Measurements from ENCODE around the gene TSPAN9.

TSPAN9 gene

GRCh38 chr12:3204143-3204542, 127.0 kb downstream of the TSPAN9 start:
- Histone ChIP-seq H3K9me3 (ENCODE audit: control insufficient read depth, insufficient read depth, low read length) (no peaks in the 10 kb centered on the region), H3K36me3 (ENCODE audit: control insufficient read depth, low read length) (no peaks in the 10 kb centered on the region), H3K27me3 (ENCODE audit: control insufficient read depth, low read length) (peaks cover 24% of the 10 kb centered on the region), H3K9me2 (replicated peaks; ENCODE audit: control insufficient read depth, low read length) (no peaks in the 10 kb centered on the region), H3K27ac (ENCODE audit: low read depth, low read length) (no peak overlapping the region), H3K4me1 (ENCODE audit: control insufficient read depth, low read length) (no peaks in the 10 kb centered on the region), H3K79me2 (ENCODE audit: control insufficient read depth, low read length) (no peaks in the 10 kb centered on the region), H4K20me1 (ENCODE audit: control insufficient read depth, insufficient read depth, low read depth, low read length) (no peaks in the 10 kb centered on the region; the same call in 1 of the 2 replicates), H3F3A (ENCODE audit: control insufficient read depth, insufficient read depth) (no peaks in the 10 kb centered on the region), H3K4me3 (ENCODE audit: low read length) (no peak overlapping the region), H3K4me2 (ENCODE audit: low read length) (no peak overlapping the region)
- TF ChIP-seq CTCF (IDR thresholded peaks at IDR 0.05; ENCODE audit: low read depth, low read length, poor library complexity, severe bottlenecking) (no peak), EZH2phosphoT487 (IDR thresholded peaks at IDR 0.05; ENCODE audit: borderline replicate concordance, low read length) (no peak)

DNA sequence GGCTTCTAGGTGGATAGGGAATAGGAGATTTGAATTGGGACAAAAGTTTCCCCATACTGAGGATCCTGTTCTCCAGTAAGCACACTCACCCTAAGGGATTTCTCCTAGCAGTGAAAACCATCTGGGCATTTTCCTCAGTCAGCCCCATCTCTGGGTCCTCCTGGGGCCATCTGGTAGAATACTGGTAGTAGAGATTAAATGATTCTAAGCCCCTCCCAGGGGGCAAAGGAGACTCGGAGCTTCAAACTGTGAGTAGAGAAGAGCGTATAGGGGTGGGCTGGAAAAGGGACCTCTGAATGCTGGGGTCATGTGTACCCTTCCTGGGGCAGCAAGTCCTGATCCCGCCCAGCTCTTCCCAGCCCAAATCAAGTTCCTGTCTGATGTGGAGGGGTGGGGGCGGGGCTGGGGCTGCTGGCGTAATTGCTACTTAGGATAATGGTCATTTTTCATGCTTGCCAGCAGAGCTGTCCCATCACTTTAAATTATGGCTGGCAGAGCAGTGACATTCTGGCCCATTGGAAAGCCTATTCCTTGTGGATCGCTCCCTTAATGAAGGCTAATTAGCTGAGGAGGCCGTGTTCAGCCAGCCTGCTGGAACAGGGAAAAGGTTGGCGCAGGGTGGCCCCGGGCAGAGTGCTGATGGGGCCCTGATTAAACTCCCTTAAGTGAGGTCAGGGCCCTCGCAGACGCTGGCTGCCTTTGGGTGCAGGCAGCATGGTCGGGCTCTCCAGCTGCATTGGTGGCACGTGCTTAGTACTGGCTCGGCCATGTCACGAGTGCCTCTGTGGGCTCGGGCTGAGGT, 127.8 kb downstream of the TSPAN9 start:
- H3K4me2 ChIP-seq (ENCODE audit: low read length), result no peak overlapping the region
- H4K20me1 ChIP-seq (ENCODE audit: control insufficient read depth, insufficient read depth, low read depth, low read length), result no peaks in the 10 kb centered on the region
- H3K79me2 ChIP-seq (ENCODE audit: control insufficient read depth, low read length), result no peaks in the 10 kb centered on the region
- H3K27ac ChIP-seq (ENCODE audit: low read depth, low read length), result no peak overlapping the region
- H3K36me3 ChIP-seq (ENCODE audit: control insufficient read depth, low read length), result no peaks in the 10 kb centered on the region
- no peaks in the 10 kb centered on the region for H3K4me1 ChIP-seq (ENCODE audit: control insufficient read depth, low read length)
- H3K4me3 ChIP-seq (ENCODE audit: low read length), result no peak overlapping the region
- no peaks in the 10 kb centered on the region for H3F3A ChIP-seq (ENCODE audit: control insufficient read depth, insufficient read depth)
- no peaks in the 10 kb centered on the region for H3K9me2 ChIP-seq (replicated peaks; ENCODE audit: control insufficient read depth, low read length)
- H3K27me3 ChIP-seq (ENCODE audit: control insufficient read depth, low read length), result peaks cover 21% of the 10 kb centered on the region
- TF ChIP-seq EZH2phosphoT487 (IDR thresholded peaks at IDR 0.05; ENCODE audit: borderline replicate concordance, low read length) (no peak), CTCF (IDR thresholded peaks at IDR 0.05; ENCODE audit: low read depth, low read length, poor library complexity, severe bottlenecking) (no peak)
- H3K9me3 ChIP-seq (ENCODE audit: control insufficient read depth, insufficient read depth, low read length), result no peaks in the 10 kb centered on the region

DNA sequence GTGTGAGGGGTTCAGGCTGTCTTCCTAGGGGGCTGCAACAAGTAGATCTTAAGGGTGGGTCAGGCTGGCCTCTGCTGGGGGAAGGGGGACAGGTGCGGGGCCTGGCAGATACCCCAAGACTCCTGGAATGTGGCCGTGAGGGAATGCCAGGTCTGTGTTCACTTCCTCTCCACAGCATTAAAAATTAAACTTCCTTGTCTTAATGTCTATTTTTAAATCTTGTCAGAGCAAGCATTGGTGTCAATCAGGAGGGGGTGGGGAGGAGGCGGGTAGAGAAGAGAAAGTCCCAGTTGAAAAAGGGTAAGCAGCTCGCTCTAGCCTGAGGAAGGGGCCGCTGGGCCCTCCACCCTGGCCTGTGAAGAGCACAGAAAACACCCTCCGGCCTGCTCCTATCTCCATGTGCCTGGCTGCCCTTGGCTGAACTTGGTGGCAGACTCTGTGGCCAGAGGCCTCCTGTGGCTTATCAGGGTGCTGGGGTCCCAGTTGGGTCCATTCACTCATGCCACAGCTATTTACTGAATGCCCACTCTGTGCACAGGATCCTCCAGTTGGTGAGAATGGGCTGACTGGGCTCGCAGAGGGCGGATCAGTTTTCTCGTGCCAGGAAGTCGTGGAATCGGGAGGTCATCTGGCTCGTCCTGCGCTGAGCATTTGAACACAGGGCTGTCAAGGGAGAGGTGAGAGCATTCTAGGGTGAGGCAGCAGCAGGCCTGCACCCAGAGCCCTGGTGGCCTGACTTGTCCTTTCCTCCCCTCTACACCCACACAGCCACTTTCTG, 128.8 kb downstream of the TSPAN9 start:
- TF ChIP-seq EZH2phosphoT487 (IDR thresholded peaks at IDR 0.05; ENCODE audit: borderline replicate concordance, low read length), result no peak
- no peak for TF ChIP-seq CTCF (IDR thresholded peaks at IDR 0.05; ENCODE audit: low read depth, low read length, poor library complexity, severe bottlenecking)
- Histone ChIP-seq H4K20me1 (ENCODE audit: control insufficient read depth, insufficient read depth, low read depth, low read length) (no peaks in the 10 kb centered on the region), H3K4me1 (ENCODE audit: control insufficient read depth, low read length) (no peaks in the 10 kb centered on the region), H3F3A (ENCODE audit: control insufficient read depth, insufficient read depth) (no peaks in the 10 kb centered on the region), H3K9me2 (replicated peaks; ENCODE audit: control insufficient read depth, low read length) (no peaks in the 10 kb centered on the region), H3K36me3 (ENCODE audit: control insufficient read depth, low read length) (no peaks in the 10 kb centered on the region), H3K9me3 (ENCODE audit: control insufficient read depth, insufficient read depth, low read length) (no peaks in the 10 kb centered on the region), H3K79me2 (ENCODE audit: control insufficient read depth, low read length) (no peaks in the 10 kb centered on the region), H3K27me3 (ENCODE audit: control insufficient read depth, low read length) (peaks cover 20% of the 10 kb centered on the region), H3K4me3 (ENCODE audit: low read length) (no peak overlapping the region), H3K27ac (ENCODE audit: low read depth, low read length) (no peak overlapping the region), H3K4me2 (ENCODE audit: low read length) (no peak overlapping the region)

All from DOHH2 (cell line).